HEK293 (cell line): Measurements from ENCODE around the gene MAN2B1.

Experiments
- CTCF ChIA-PET: fragments of 350-600 bp; formaldehyde crosslinking; extraction: SDS; loops from one replicate; lab custom pipeline; 2021; ENCODE audit warnings: antibody characterized with exemption; lab: Yijun Ruan, JAX
- POLR2A ChIA-PET: fragments of 300-600 bp; formaldehyde crosslinking; extraction: SDS; loops from one replicate; lab custom pipeline; 2020; ENCODE audit warnings: antibody characterized with exemption, inconsistent platforms; lab: Yijun Ruan, JAX
- H3K27ac ChIP-seq: fragments of 200-500 bp; sonication (Bioruptor generic); 2 replicates; pipeline ENCODE4 v1.5.1; 2014; ENCODE audit warnings: low read depth, low read length, control low read depth, inconsistent platforms; ENCODE audit errors: extremely low read depth
- H3K36me3 ChIP-seq, 2 experiments: fragments of 200-500 bp in 1 of 2; sonication (Bioruptor generic) in 1 of 2; 1 replicate in 1 of 2; 2 replicates in 1 of 2; pipeline ENCODE4 v1.5.1; 2014 to 2017; ENCODE audit warnings: inconsistent platforms in 2 of 2, low read length in 2 of 2; ENCODE audit not compliant: control insufficient read depth in 2 of 2, insufficient read depth in 1 of 2
- H3K4me1 ChIP-seq: fragments of 200-500 bp; sonication (Bioruptor generic); 2 replicates; pipeline ENCODE4 v1.5.1; 2014; ENCODE audit warnings: mild to moderate bottlenecking, low read length, inconsistent platforms; ENCODE audit not compliant: control insufficient read depth, insufficient read depth
- H3K4me3 ChIP-seq: 2 replicates; pipeline ENCODE4 v1.5.1; 2011; ENCODE audit warnings: low read depth, mild to moderate bottlenecking, control low read depth, low read length, moderate library complexity
- H3K9me3 ChIP-seq: fragments of 200-500 bp; sonication (Bioruptor generic); 2 replicates; pipeline ENCODE4 v1.5.1; 2014; ENCODE audit warnings: low read depth, low read length, inconsistent platforms; ENCODE audit not compliant: control insufficient read depth, insufficient read depth
- GLIS1 ChIP-seq: fragments of 450-650 bp; formaldehyde crosslinking; IDR thresholded peaks from 2 replicates; pipeline ENCODE4 v1.5.1; 2016; ENCODE audit warnings: missing biosample characterization, missing genetic modification characterization
- KLF9 ChIP-seq: fragments of 450-650 bp; formaldehyde crosslinking; IDR thresholded peaks from 2 replicates; pipeline ENCODE4 v1.5.1; 2016; ENCODE audit warnings: missing biosample characterization, missing genetic modification characterization, low read depth
- PRDM1 ChIP-seq: fragments of 450-650 bp; formaldehyde crosslinking; IDR thresholded peaks from 2 replicates; pipeline ENCODE4; 2016; ENCODE audit warnings: missing biosample characterization, missing genetic modification characterization
- SCRT2 ChIP-seq: fragments of 450-650 bp; formaldehyde crosslinking; IDR thresholded peaks from 2 replicates; pipeline ENCODE4 v1.5.1; 2016; ENCODE audit warnings: missing biosample characterization, missing genetic modification characterization
- WT1 ChIP-seq: fragments of 450-650 bp; formaldehyde crosslinking; IDR thresholded peaks from 2 replicates; pipeline ENCODE4 v1.5.1; 2016; ENCODE audit warnings: missing biosample characterization, missing genetic modification characterization
- ZBTB17 ChIP-seq: fragments of 450-650 bp; formaldehyde crosslinking; IDR thresholded peaks from 2 replicates; pipeline ENCODE4 v1.5.1; 2016; ENCODE audit warnings: missing biosample characterization, missing genetic modification characterization
- ZNF221 ChIP-seq: fragments of 450-650 bp; formaldehyde crosslinking; IDR thresholded peaks from 2 replicates; pipeline ENCODE4 v1.5.1; 2017; ENCODE audit warnings: missing biosample characterization, missing genetic modification characterization, borderline replicate concordance
- ZNF239 ChIP-seq: fragments of 450-650 bp; formaldehyde crosslinking; IDR thresholded peaks from 2 replicates; pipeline ENCODE4 v1.5.1; 2016; ENCODE audit warnings: missing biosample characterization, missing genetic modification characterization
- ZNF248 ChIP-seq: fragments of 450-650 bp; formaldehyde crosslinking; IDR thresholded peaks from 2 replicates; pipeline ENCODE4 v1.5.1; 2017; ENCODE audit warnings: missing biosample characterization, missing genetic modification characterization
- ZNF341 ChIP-seq: fragments of 450-650 bp; formaldehyde crosslinking; IDR thresholded peaks from 2 replicates; pipeline ENCODE4; 2016; ENCODE audit warnings: low read depth, missing biosample characterization, missing genetic modification characterization
- ZNF394 ChIP-seq: fragments of 450-650 bp; formaldehyde crosslinking; IDR thresholded peaks from 2 replicates; pipeline ENCODE4 v1.5.1; 2016; ENCODE audit warnings: missing biosample characterization, missing genetic modification characterization, mild to moderate bottlenecking, moderate library complexity, borderline replicate concordance
- ZNF416 ChIP-seq: fragments of 450-650 bp; formaldehyde crosslinking; IDR thresholded peaks from 2 replicates; pipeline ENCODE4 v1.5.1; 2016; ENCODE audit warnings: missing biosample characterization, missing genetic modification characterization
- ZNF433 ChIP-seq: fragments of 450-650 bp; formaldehyde crosslinking; IDR thresholded peaks from 2 replicates; pipeline ENCODE4 v1.5.1; 2016; ENCODE audit warnings: missing biosample characterization, missing genetic modification characterization, low read depth
- ZNF610 ChIP-seq: fragments of 450-650 bp; formaldehyde crosslinking; IDR thresholded peaks from 2 replicates; pipeline ENCODE4 v1.5.1; 2016; ENCODE audit warnings: missing biosample characterization, missing genetic modification characterization, borderline replicate concordance
- ZNF621 ChIP-seq: fragments of 450-650 bp; formaldehyde crosslinking; IDR thresholded peaks from 2 replicates; pipeline ENCODE4 v1.5.1; 2017; ENCODE audit warnings: missing biosample characterization, missing genetic modification characterization
- ZNF670 ChIP-seq: fragments of 450-650 bp; formaldehyde crosslinking; IDR thresholded peaks from 2 replicates; pipeline ENCODE4 v1.5.1; 2016; ENCODE audit warnings: missing biosample characterization, missing genetic modification characterization, low read depth
- ZNF701 ChIP-seq: fragments of 450-650 bp; formaldehyde crosslinking; IDR thresholded peaks from 2 replicates; pipeline ENCODE4 v1.5.1; 2016; ENCODE audit warnings: missing biosample characterization, missing genetic modification characterization
- TF ChIP-seq, protein P1 (sequence below): fragments of 450-650 bp; formaldehyde crosslinking; IDR thresholded peaks from 2 replicates; pipeline ENCODE4 v1.5.1; 2016; ENCODE audit warnings: missing biosample characterization, missing genetic modification characterization
- TF ChIP-seq, protein P2 (sequence below): fragments of 450-650 bp; formaldehyde crosslinking; IDR thresholded peaks from 2 replicates; pipeline ENCODE4 v1.5.1; 2016; ENCODE audit warnings: missing biosample characterization, missing genetic modification characterization
- TF ChIP-seq, protein P3 (sequence below): fragments of 450-650 bp; formaldehyde crosslinking; IDR thresholded peaks from 2 replicates; pipeline ENCODE4 v1.5.1; 2016; ENCODE audit warnings: missing biosample characterization, missing genetic modification characterization
- TF ChIP-seq, protein P4 (sequence below): fragments of 450-650 bp; formaldehyde crosslinking; IDR thresholded peaks from 2 replicates; pipeline ENCODE4 v1.5.1; 2016; ENCODE audit warnings: missing biosample characterization, missing genetic modification characterization

Gene MAN2B1

DNA sequence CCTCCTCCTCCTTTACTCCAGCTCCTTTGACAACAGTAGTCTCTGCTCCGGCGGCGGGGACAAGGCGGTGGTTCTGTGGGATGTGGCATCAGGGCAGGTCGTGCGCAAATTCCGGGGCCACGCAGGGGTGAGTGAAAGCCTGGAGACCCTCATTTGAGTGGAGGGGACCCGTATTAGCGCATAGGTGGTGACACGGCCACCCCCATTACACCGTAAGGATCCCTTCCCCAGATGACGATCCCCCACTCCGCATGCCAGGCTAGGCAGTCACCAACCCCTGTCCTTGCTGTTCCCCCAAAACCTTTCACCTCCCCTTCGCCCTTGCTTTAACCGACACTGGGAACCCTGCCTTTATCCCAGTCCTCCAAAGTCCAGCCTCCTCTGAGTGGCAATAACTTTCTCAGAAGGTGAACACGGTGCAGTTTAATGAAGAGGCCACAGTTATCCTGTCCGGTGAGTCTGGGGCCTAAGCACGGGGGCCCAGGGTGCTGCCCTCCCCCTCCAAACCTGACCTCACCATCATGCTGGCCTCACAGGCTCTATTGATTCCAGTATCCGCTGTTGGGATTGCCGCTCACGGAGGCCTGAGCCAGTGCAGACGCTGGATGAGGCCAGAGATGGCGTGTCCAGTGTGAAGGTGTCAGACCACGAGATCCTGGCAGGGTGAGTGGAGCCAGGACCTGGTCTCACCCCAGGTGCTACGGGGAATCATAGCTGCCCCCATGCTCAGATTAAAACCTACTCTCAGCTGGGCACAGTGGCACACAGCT, 3.8 kb upstream of the MAN2B1 start:
- no peaks in the 10 kb centered on the region for H3K9me3 ChIP-seq
- H3K4me1 ChIP-seq: no peaks in the 10 kb centered on the region
- TF ChIP-seq ZNF239 (tag by site-specific recombination) (no peak), ZBTB17 (tag by site-specific recombination) (peak; percentile 6; the same call in 1 of the 2 replicates), ZNF341 (tag by site-specific recombination) (peak; percentile 53), ZNF701 (tag by site-specific recombination) (no peak), ZNF394 (tag by site-specific recombination) (no peak)
- TF ChIP-seq, protein P1, sequence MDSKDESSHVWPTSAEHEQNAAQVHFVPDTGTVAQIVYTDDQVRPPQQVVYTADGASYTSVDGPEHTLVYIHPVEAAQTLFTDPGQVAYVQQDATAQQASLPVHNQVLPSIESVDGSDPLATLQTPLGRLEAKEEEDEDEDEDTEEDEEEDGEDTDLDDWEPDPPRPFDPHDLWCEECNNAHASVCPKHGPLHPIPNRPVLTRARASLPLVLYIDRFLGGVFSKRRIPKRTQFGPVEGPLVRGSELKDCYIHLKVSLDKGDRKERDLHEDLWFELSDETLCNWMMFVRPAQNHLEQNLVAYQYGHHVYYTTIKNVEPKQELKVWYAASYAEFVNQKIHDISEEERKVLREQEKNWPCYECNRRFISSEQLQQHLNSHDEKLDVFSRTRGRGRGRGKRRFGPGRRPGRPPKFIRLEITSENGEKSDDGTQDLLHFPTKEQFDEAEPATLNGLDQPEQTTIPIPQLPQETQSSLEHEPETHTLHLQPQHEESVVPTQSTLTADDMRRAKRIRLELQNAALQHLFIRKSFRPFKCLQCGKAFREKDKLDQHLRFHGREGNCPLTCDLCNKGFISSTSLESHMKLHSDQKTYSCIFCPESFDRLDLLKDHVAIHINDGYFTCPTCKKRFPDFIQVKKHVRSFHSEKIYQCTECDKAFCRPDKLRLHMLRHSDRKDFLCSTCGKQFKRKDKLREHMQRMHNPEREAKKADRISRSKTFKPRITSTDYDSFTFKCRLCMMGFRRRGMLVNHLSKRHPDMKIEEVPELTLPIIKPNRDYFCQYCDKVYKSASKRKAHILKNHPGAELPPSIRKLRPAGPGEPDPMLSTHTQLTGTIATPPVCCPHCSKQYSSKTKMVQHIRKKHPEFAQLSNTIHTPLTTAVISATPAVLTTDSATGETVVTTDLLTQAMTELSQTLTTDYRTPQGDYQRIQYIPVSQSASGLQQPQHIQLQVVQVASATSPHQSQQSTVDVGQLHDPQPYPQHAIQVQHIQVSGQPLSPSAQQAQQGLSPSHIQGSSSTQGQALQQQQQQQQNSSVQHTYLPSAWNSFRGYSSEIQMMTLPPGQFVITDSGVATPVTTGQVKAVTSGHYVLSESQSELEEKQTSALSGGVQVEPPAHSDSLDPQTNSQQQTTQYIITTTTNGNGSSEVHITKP (tag by site-specific recombination): peak; percentile 89
- TF ChIP-seq, all 188 proteins: peak for 3
- Histone ChIP-seq H3K36me3 (peaks cover 21 to 53% of the 10 kb centered on the region in 2 experiments; a peak in 2 of 3 replicates), H3K4me3 (peak overlapping the region; percentile 85), H3K27ac (peak overlapping the region; percentile 80)
- ChIA-PET POLR2A (interaction anchor here (1.4 to 1.8 kb wide), 2 partner anchors 8 to 11 kb away, joined by 6 to 7 read pairs; partner anchors contain the start of gene DHPS), CTCF (interaction anchor here (0.6 to 1.0 kb wide), 5 partner anchors 16 to 873 kb away, joined by 3 read pairs; no protein-coding TSS in a partner anchor)

DNA sequence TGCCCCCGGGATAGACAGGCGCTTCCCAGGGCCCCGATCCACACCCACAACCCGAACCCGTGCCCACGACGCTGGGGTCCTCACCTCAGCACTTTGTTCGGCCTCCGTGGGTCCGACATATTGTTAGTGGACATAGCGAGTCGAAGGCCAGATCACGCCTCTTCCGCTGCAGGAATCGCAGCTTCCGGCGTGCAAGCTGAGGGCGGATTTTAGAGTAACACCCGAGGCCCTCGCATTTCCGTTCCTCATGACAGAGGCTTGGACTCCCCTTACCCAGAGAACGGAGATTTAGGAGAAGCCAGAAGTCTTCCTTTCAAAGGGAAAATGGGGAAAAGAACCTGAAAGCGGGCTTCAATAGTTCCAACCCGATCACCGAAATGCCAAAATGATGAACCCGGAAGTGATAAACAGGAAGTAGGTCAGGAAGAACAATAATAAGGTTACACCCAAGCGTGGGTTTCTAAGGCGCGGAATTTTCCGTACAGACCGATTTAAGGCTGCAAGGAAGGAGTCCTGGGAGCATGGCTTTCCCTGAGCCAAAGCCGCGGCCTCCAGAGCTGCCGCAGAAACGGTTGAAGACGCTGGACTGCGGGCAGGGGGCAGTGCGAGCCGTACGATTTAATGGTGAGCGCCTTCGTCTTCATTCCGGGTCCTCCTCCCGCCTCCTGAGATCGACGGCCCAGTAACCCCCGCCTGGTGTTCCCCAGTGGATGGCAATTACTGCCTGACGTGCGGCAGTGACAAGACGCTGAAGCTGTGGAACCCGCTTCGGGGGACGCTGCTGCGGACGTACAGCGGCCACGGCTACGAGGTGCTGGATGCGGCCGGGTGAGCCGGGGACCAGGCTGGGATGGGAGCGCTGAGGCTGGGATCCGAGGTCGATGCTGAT, 3.0 kb upstream of the MAN2B1 start:
- Histone ChIP-seq H3K4me3 (peak overlapping the region; percentile 85), H3K36me3 (peaks cover 14 to 55% of the 10 kb centered on the region in 2 experiments; a peak in 2 of 3 replicates), H3K9me3 (no peaks in the 10 kb centered on the region), H3K27ac (peak overlapping the region; percentile 80), H3K4me1 (no peaks in the 10 kb centered on the region)
- ChIA-PET CTCF (interaction anchor here (0.6 to 1.5 kb wide), 4 partner anchors 10 to 872 kb away, joined by 3 to 6 read pairs (median 3); no protein-coding TSS in a partner anchor), POLR2A (interaction anchor here (1.0 to 1.8 kb wide), 4 partner anchors 9 to 59 kb away, joined by 3 to 7 read pairs (median 6); partner anchors contain the start of genes DHPS, ZNF490 and ZNF791)
- TF ChIP-seq ZNF610 (tag by site-specific recombination) (peak; percentile 79; the same call in 1 of the 2 replicates), SCRT2 (tag by site-specific recombination) (no peak), ZNF416 (tag by site-specific recombination) (no peak), ZNF701 (tag by site-specific recombination) (no peak), PRDM1 (tag by site-specific recombination) (no peak), ZNF621 (tag by site-specific recombination) (no peak), ZNF433 (no peak), ZNF221 (tag by site-specific recombination) (no peak), WT1 (tag by site-specific recombination) (no peak), ZNF248 (no peak), KLF9 (tag by site-specific recombination) (peak; percentile 85), ZNF670 (tag by site-specific recombination) (no peak), GLIS1 (tag by site-specific recombination) (no peak)
- TF ChIP-seq, protein P2, sequence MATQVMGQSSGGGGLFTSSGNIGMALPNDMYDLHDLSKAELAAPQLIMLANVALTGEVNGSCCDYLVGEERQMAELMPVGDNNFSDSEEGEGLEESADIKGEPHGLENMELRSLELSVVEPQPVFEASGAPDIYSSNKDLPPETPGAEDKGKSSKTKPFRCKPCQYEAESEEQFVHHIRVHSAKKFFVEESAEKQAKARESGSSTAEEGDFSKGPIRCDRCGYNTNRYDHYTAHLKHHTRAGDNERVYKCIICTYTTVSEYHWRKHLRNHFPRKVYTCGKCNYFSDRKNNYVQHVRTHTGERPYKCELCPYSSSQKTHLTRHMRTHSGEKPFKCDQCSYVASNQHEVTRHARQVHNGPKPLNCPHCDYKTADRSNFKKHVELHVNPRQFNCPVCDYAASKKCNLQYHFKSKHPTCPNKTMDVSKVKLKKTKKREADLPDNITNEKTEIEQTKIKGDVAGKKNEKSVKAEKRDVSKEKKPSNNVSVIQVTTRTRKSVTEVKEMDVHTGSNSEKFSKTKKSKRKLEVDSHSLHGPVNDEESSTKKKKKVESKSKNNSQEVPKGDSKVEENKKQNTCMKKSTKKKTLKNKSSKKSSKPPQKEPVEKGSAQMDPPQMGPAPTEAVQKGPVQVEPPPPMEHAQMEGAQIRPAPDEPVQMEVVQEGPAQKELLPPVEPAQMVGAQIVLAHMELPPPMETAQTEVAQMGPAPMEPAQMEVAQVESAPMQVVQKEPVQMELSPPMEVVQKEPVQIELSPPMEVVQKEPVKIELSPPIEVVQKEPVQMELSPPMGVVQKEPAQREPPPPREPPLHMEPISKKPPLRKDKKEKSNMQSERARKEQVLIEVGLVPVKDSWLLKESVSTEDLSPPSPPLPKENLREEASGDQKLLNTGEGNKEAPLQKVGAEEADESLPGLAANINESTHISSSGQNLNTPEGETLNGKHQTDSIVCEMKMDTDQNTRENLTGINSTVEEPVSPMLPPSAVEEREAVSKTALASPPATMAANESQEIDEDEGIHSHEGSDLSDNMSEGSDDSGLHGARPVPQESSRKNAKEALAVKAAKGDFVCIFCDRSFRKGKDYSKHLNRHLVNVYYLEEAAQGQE (tag by site-specific recombination): peak; percentile 56; the same call in 1 of the 2 replicates
- TF ChIP-seq, protein P3, sequence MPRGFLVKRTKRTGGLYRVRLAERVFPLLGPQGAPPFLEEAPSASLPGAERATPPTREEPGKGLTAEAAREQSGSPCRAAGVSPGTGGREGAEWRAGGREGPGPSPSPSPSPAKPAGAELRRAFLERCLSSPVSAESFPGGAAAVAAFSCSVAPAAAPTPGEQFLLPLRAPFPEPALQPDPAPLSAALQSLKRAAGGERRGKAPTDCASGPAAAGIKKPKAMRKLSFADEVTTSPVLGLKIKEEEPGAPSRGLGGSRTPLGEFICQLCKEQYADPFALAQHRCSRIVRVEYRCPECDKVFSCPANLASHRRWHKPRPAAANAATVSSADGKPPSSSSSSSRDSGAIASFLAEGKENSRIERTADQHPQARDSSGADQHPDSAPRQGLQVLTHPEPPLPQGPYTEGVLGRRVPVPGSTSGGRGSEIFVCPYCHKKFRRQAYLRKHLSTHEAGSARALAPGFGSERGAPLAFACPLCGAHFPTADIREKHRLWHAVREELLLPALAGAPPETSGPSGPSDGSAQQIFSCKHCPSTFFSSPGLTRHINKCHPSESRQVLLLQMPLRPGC (tag by site-specific recombination): peak; percentile 80
- TF ChIP-seq, protein P4, sequence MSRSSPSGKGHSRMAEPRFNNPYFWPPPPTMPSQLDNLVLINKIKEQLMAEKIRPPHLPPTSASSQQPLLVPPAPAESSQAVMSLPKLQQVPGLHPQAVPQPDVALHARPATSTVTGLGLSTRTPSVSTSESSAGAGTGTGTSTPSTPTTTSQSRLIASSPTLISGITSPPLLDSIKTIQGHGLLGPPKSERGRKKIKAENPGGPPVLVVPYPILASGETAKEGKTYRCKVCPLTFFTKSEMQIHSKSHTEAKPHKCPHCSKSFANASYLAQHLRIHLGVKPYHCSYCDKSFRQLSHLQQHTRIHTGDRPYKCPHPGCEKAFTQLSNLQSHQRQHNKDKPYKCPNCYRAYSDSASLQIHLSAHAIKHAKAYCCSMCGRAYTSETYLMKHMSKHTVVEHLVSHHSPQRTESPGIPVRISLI (tag by site-specific recombination): no peak
